ENCODE results near the gene POC1A.

- no peak for TF ChIP-seq CTCF (conservative IDR thresholded peaks at IDR 0.05)
- no peak for TF ChIP-seq EZH2 (IDR thresholded peaks at IDR 0.05; ENCODE audit: low read depth)
These were observed 97.0 kb downstream of the POC1A start for GRCh38 chr3:52056968-52057811.

Data from PC-9 (cell line).